ENCODE results near the gene UBE2E2.

UBE2E2 gene

DNA sequence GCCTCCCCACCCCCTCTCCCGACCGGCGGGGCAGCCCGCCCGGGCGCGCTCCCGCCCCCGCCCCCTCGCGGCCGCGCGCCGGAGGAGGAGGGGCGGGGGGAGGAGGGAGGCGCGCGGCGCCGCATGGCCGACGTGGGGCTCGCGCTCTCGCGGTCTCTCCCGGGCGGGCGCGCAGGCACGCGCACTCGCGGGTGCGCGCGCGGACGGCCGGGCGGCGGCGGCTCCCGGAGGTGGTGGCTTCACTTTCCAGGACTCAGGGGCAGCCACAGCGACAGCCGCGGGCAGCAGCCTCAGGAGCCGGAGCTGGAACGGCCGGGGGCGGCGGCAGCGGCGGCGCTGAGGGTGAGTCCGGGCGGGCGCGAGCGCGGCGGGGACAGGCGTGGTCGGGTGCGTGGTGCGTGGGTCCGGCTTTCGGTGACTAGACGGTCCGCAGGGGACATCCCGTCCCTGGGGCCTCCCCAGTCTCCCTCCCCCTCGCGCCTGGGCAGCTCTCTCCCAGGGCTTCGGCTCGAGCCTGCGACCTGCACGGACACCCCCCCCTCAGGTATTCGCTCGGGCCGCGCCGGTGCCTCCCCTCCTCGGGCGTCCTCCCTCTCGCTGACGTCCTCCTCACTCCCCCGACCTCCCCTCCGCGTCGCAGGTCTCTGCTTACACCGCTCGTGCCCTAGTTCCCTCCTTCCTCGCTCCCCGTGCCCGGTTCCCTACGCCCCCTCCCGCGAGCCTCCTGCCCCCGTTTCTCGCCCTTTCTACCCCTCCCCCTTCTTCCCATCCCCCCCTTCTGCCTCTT lies at the start of gene UBE2E2:
Gene UBE2E2, plus strand, starts transcription at position 407 of the 787 bp plus-strand sequence.
- peaks cover 46% of the 10 kb centered on the region for H3K4me1 Mint-ChIP-seq
- H3K36me3 Mint-ChIP-seq, result no peaks in the 10 kb centered on the region
- no peaks in the 10 kb centered on the region for H3K9me3 Mint-ChIP-seq
- peak within 1 kb of the TSS; percentile 98 for H3K4me3 Mint-ChIP-seq
- no peaks in the 10 kb centered on the region for H3K27me3 Mint-ChIP-seq
- H3K27ac Mint-ChIP-seq, result peak within 1 kb of the TSS; percentile 90

- no peaks in the 10 kb centered on the region for H3K36me3 Mint-ChIP-seq
- H3K27me3 Mint-ChIP-seq, result peaks cover 13% of the 10 kb centered on the region
- H3K27ac Mint-ChIP-seq, result no peak overlapping the region
- no peaks in the 10 kb centered on the region for H3K9me3 Mint-ChIP-seq
- no peaks in the 10 kb centered on the region for H3K4me1 Mint-ChIP-seq
- no peak overlapping the region for H3K4me3 Mint-ChIP-seq
Measured at GRCh38 chr3:23153436-23153835, 49.7 kb upstream of the UBE2E2 start.

DNA sequence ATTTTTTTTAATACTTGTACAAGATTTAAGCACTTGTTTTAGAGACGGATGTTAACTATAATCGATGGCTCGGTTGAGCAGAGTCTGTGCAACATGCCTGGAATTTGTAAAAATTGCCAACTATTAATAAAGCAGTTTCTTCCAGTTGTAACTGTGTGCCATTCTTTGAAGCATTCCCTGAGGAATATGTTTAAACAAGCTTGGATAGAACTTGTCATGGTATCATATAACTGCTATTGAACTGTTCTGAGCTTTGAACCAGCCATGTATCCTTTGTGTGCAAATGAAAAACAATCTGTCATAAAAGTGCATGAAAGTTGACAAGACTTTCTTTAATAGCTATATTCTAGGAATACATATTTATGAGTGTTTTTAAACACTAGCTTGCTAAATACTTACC lies 45.8 kb upstream of the UBE2E2 start:
- no peak overlapping the region for H3K4me3 Mint-ChIP-seq
- peaks cover 9% of the 10 kb centered on the region for H3K27me3 Mint-ChIP-seq
- no peaks in the 10 kb centered on the region for H3K9me3 Mint-ChIP-seq
- peaks cover 4% of the 10 kb centered on the region for H3K4me1 Mint-ChIP-seq
- H3K27ac Mint-ChIP-seq, result no peak overlapping the region
- H3K36me3 Mint-ChIP-seq, result no peaks in the 10 kb centered on the region

GRCh38 chr3:23159929-23160328 lies 43.2 kb upstream of the UBE2E2 start:
- no peaks in the 10 kb centered on the region for H3K9me3 Mint-ChIP-seq
- no peak overlapping the region for H3K4me3 Mint-ChIP-seq
- H3K36me3 Mint-ChIP-seq, result no peaks in the 10 kb centered on the region
- H3K4me1 Mint-ChIP-seq, result peaks cover 4% of the 10 kb centered on the region
- peaks cover 14% of the 10 kb centered on the region for H3K27me3 Mint-ChIP-seq
- H3K27ac Mint-ChIP-seq, result no peak overlapping the region

- no peak overlapping the region for H3K27ac Mint-ChIP-seq
- peaks cover 4% of the 10 kb centered on the region for H3K4me1 Mint-ChIP-seq
- no peaks in the 10 kb centered on the region for H3K36me3 Mint-ChIP-seq
- H3K4me3 Mint-ChIP-seq, result no peak overlapping the region
- H3K9me3 Mint-ChIP-seq, result no peaks in the 10 kb centered on the region
- peaks cover 7% of the 10 kb centered on the region for H3K27me3 Mint-ChIP-seq
Measured at GRCh38 chr3:23161308-23161707, 41.8 kb upstream of the UBE2E2 start.

- no peaks in the 10 kb centered on the region for H3K36me3 Mint-ChIP-seq
- H3K9me3 Mint-ChIP-seq, result no peaks in the 10 kb centered on the region
- H3K27me3 Mint-ChIP-seq, result peaks cover 7% of the 10 kb centered on the region
- H3K4me3 Mint-ChIP-seq, result no peak overlapping the region
- H3K4me1 Mint-ChIP-seq, result peaks cover 4% of the 10 kb centered on the region
- H3K27ac Mint-ChIP-seq, result no peak overlapping the region
Measured at GRCh38 chr3:23161896-23162570, 41.1 kb upstream of the UBE2E2 start.

DNA sequence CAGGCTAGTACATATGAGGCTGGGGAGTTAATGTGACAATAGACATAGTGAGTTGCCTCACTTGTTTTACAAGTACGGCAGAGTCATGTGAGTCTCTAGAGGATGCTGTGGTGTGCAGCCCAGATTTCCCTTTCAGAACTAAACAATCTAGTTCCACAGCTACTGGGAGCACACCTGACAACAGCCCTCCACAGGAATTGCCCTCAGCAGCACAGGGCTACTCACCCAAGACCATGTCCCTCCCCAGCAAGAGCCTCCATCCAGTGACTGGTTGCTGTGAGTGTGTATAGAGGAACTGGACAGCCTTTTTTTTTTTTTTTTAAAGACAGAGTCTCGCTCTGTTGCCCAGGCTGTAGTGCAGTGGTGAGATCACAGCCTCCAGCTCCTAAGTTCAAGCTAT lies 40.2 kb upstream of the UBE2E2 start:
- Mint-ChIP-seq H3K9me3 (no peaks in the 10 kb centered on the region), H3K27ac (no peak overlapping the region), H3K4me1 (peaks cover 4% of the 10 kb centered on the region), H3K36me3 (no peaks in the 10 kb centered on the region), H3K27me3 (peaks cover 7% of the 10 kb centered on the region), H3K4me3 (no peak overlapping the region)

GRCh38 chr3:23164746-23165145 lies 38.4 kb upstream of the UBE2E2 start:
- no peak overlapping the region for H3K27ac Mint-ChIP-seq
- H3K36me3 Mint-ChIP-seq, result no peaks in the 10 kb centered on the region
- H3K4me3 Mint-ChIP-seq, result no peak overlapping the region
- peaks cover 6% of the 10 kb centered on the region for H3K27me3 Mint-ChIP-seq
- peaks cover 4% of the 10 kb centered on the region for H3K4me1 Mint-ChIP-seq
- peaks cover 2% of the 10 kb centered on the region for H3K9me3 Mint-ChIP-seq

GRCh38 chr3:23165571-23165970 lies 37.6 kb upstream of the UBE2E2 start:
- Mint-ChIP-seq H3K4me3 (no peak overlapping the region), H3K4me1 (peaks cover 4% of the 10 kb centered on the region), H3K27me3 (peaks cover 9% of the 10 kb centered on the region), H3K27ac (no peak overlapping the region), H3K9me3 (peaks cover 10% of the 10 kb centered on the region), H3K36me3 (no peaks in the 10 kb centered on the region)

DNA sequence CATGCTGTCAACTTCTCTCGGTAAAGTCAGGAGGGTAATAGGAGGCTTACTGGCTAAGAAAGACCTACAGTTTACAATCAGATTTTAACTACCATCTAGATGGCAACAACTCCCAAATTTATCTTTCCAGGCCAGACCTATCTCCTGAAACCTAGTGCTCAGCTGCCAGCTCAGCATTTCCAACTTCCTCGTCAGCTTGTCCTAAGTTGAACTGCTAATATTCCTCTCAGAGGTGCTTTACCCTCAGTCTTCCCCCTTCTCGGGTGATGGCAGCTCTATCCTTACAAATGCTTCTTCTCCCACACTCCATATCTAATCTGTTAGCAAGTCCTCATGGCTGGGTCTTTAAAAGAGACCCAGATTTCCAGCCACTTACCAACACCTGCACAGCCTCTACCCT lies 36.9 kb upstream of the UBE2E2 start:
- no peak overlapping the region for H3K4me3 Mint-ChIP-seq
- H3K4me1 Mint-ChIP-seq, result peaks cover 4% of the 10 kb centered on the region
- peaks cover 14% of the 10 kb centered on the region for H3K9me3 Mint-ChIP-seq
- H3K27ac Mint-ChIP-seq, result no peak overlapping the region
- H3K36me3 Mint-ChIP-seq, result no peaks in the 10 kb centered on the region
- H3K27me3 Mint-ChIP-seq, result peaks cover 9% of the 10 kb centered on the region

DNA sequence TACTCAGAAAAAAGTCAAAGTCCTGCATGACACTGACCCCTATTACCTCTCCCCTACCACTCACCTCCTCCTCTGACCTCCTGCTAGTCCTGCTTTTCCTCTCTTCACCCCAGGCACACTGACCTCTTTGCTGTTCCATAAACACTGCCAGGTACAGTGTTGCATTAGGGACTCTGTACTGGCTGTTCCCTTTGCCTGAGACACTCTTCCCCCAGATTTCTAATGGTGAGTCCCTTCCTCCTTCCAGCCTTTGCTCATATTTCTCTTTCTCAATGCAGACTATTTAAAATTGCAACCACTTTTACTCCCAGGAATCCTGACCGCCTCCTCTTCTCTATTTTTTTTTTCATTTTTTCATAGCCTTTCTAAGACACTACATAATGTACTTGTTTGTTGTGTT lies 36.3 kb upstream of the UBE2E2 start:
- no peaks in the 10 kb centered on the region for H3K36me3 Mint-ChIP-seq
- H3K4me3 Mint-ChIP-seq, result no peak overlapping the region
- H3K9me3 Mint-ChIP-seq, result peaks cover 14% of the 10 kb centered on the region
- H3K27ac Mint-ChIP-seq, result no peak overlapping the region
- peaks cover 2% of the 10 kb centered on the region for H3K4me1 Mint-ChIP-seq
- peaks cover 9% of the 10 kb centered on the region for H3K27me3 Mint-ChIP-seq

DNA sequence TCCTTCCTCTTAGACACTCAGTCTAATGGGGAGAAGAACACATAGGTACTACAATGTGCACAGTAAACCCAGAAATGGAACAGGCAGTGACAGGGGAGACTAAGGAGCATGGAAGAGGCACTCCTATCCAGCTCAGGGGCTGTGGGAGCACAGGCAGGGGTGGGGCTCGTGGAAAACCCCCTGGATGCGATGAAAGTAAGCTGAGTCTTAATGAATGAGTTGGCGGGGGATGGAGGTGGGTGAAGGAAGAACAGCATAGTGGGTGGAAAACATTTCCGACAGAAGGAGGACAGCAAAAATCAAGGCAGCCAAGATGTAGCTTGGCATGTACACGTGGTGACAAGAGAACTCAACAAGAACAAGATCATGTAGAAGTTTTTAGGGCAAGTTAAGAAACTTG lies 33.6 kb upstream of the UBE2E2 start:
- Mint-ChIP-seq H3K27ac (no peak overlapping the region), H3K4me1 (no peaks in the 10 kb centered on the region), H3K4me3 (no peak overlapping the region), H3K9me3 (peaks cover 14% of the 10 kb centered on the region), H3K36me3 (no peaks in the 10 kb centered on the region), H3K27me3 (peaks cover 7% of the 10 kb centered on the region)

DNA sequence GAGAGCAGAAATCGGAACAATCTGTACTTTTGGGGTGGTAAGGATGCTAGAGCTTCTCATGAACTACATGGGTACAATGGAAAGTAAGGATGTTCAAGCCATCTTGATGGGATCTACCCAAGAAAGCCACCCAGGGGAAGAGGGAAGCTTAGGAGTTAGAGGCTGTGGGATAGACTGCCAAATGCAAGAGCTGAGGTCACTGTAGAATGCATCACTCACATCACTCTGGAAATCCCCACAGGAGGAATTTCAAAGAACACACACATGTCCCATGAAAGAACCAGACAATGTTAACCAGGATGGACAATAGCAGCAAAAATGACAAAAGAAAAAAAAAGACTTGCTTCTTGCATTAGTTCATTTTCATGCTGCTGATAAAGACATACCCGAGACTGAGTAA lies 32.8 kb upstream of the UBE2E2 start:
- Mint-ChIP-seq H3K27me3 (peaks cover 7% of the 10 kb centered on the region), H3K27ac (no peak overlapping the region), H3K4me1 (no peaks in the 10 kb centered on the region), H3K9me3 (peaks cover 14% of the 10 kb centered on the region), H3K4me3 (no peak overlapping the region), H3K36me3 (no peaks in the 10 kb centered on the region)

- Mint-ChIP-seq H3K27ac (no peak overlapping the region), H3K4me1 (no peaks in the 10 kb centered on the region), H3K4me3 (no peak overlapping the region), H3K27me3 (peaks cover 7% of the 10 kb centered on the region), H3K36me3 (no peaks in the 10 kb centered on the region), H3K9me3 (peaks cover 14% of the 10 kb centered on the region)
Measured at GRCh38 chr3:23172059-23172458, 31.1 kb upstream of the UBE2E2 start.

- Mint-ChIP-seq H3K4me1 (no peaks in the 10 kb centered on the region), H3K4me3 (no peak overlapping the region), H3K27ac (no peak overlapping the region), H3K27me3 (peaks cover 10% of the 10 kb centered on the region), H3K9me3 (peaks cover 19% of the 10 kb centered on the region), H3K36me3 (peaks cover 3% of the 10 kb centered on the region)
Measured at GRCh38 chr3:23174426-23175039, 28.6 kb upstream of the UBE2E2 start.

All from activated naive CD4-positive, alpha-beta T cell treated with anti-CD3 and anti-CD28 coated beads, Interleukin-2, amount 50 U/mL, for 24 hours (primary cell).